ENCODE results near the gene METTL16. TPM values are rescaled to one million over a fixed set of nuclear protein-coding genes. Genes with fewer than 3 reads are reported as not detected.
A peak's percentile ranks its signal among the peaks of the same experiment; 100 is the strongest.

METTL16 gene
- total RNA-seq, 2 experiments from 2014 or later = 55.7 to 58.0 TPM

GRCh38 chr17:2393174-2393953, 118.3 kb downstream of the METTL16 start:
- TF ChIP-seq, protein P1, sequence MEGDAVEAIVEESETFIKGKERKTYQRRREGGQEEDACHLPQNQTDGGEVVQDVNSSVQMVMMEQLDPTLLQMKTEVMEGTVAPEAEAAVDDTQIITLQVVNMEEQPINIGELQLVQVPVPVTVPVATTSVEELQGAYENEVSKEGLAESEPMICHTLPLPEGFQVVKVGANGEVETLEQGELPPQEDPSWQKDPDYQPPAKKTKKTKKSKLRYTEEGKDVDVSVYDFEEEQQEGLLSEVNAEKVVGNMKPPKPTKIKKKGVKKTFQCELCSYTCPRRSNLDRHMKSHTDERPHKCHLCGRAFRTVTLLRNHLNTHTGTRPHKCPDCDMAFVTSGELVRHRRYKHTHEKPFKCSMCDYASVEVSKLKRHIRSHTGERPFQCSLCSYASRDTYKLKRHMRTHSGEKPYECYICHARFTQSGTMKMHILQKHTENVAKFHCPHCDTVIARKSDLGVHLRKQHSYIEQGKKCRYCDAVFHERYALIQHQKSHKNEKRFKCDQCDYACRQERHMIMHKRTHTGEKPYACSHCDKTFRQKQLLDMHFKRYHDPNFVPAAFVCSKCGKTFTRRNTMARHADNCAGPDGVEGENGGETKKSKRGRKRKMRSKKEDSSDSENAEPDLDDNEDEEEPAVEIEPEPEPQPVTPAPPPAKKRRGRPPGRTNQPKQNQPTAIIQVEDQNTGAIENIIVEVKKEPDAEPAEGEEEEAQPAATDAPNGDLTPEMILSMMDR (IDR thresholded peaks at IDR 0.05) = no peak
- Mint-ChIP-seq H3K4me3 (peak overlapping the region; percentile 95), H3K36me3 (ENCODE audit: low read depth) (peaks cover 38% of the 10 kb centered on the region), H3K27ac (peak overlapping the region; percentile 99), H3K4me1 (ENCODE audit: low read depth) (peaks cover 70% of the 10 kb centered on the region), H3K9me3 (no peaks in the 10 kb centered on the region), H3K27me3 (no peaks in the 10 kb centered on the region)
- peak; percentile 59 for ATAC-seq (ENCODE audit: poor library complexity)
- Histone ChIP-seq H3K27ac (ENCODE audit: low read depth in 1 of 2, low read length in 2 of 2) (peak overlapping the region; percentile 98 to 100), H3K9me3 (ENCODE audit: control insufficient read depth in 1 of 2, insufficient read depth in 1 of 2, low read length in 2 of 2) (no peaks in the 10 kb centered on the region), H3K27me3 (ENCODE audit: control insufficient read depth in 1 of 2, insufficient read depth in 2 of 2, low read length in 2 of 2) (no peaks in the 10 kb centered on the region), H3K36me3 (ENCODE audit: insufficient read depth, low read length) (peaks cover 5% of the 10 kb centered on the region), H3K4me1 (ENCODE audit: insufficient read depth, low read length) (peaks cover 76% of the 10 kb centered on the region), H3K4me3 (ENCODE audit: low read length) (peak overlapping the region; percentile 94)
- POLR2A ChIA-PET = interaction anchor here (0.7 to 4.2 kb wide), 11 partner anchors 8 to 709 kb away, joined by 3 to 132 read pairs (median 5); partner anchors contain the start of genes MNT, PAFAH1B1, SMG6 and SRR
- intact Hi-C loops (cut with DNase I, micrococcal nuclease) = loop anchor here in 1 of 2 experiments (1.0 to 10.0 kb wide), 4 partner anchors 8 to 351 kb away; partner anchors contain the start of genes MNT, OVCA2, PAFAH1B1 and SMG6
- peak; percentile 83 to 97 (median 91) for DNase-seq
- CTCF ChIA-PET = interaction anchor here (0.5 to 2.6 kb wide), 6 partner anchors 10 to 724 kb away, joined by 3 to 25 read pairs (median 4); partner anchors contain the start of gene TSR1

GRCh38 chr17:2392252-2393173, 119.2 kb downstream of the METTL16 start:
- ATAC-seq (ENCODE audit: poor library complexity) (peak; percentile 64), DNase-seq (peak; percentile 93 to 99 (median 97))
- Mint-ChIP-seq H3K4me3 (peak overlapping the region; percentile 99), H3K27me3 (no peaks in the 10 kb centered on the region), H3K27ac (peak overlapping the region; percentile 99), H3K36me3 (ENCODE audit: low read depth) (peaks cover 46% of the 10 kb centered on the region), H3K4me1 (ENCODE audit: low read depth) (peaks cover 66% of the 10 kb centered on the region), H3K9me3 (no peaks in the 10 kb centered on the region)
- H3K36me3 ChIP-seq (ENCODE audit: insufficient read depth, low read length) = peaks cover 7% of the 10 kb centered on the region
- CTCF ChIA-PET = interaction anchor here (0.9 to 2.6 kb wide), 6 partner anchors 10 to 723 kb away, joined by 3 to 25 read pairs (median 5); partner anchors contain the start of gene TSR1
- H3K4me1 ChIP-seq (ENCODE audit: insufficient read depth, low read length) = peaks cover 67% of the 10 kb centered on the region
- peak overlapping the region; percentile 98 to 100 for H3K27ac ChIP-seq (ENCODE audit: low read depth in 1 of 2, low read length in 2 of 2)
- H3K9me3 ChIP-seq (ENCODE audit: control insufficient read depth in 1 of 2, insufficient read depth in 1 of 2, low read length in 2 of 2) = no peaks in the 10 kb centered on the region
- H3K27me3 ChIP-seq (ENCODE audit: control insufficient read depth in 1 of 2, insufficient read depth in 2 of 2, low read length in 2 of 2) = no peaks in the 10 kb centered on the region
- TF ChIP-seq, protein P1 (IDR thresholded peaks at IDR 0.05) = no peak
- intact Hi-C loops (cut with DNase I, micrococcal nuclease) = loop anchor here (1.0 to 10.0 kb wide), 4 partner anchors 9 to 350 kb away; partner anchors contain the start of genes MNT (in 2 of the 2), OVCA2 (in 1 of the 2), PAFAH1B1 (in 1 of the 2) and SMG6 (in 1 of the 2)
- POLR2A ChIA-PET = interaction anchor here (0.6 to 4.2 kb wide), 18 partner anchors 9 to 1751 kb away, joined by 3 to 132 read pairs (median 4); partner anchors contain the start of genes METTL16, MNT, PAFAH1B1 and RILP
- peak overlapping the region; percentile 94 for H3K4me3 ChIP-seq (ENCODE audit: low read length)
